Stimulated activated CD8-positive, alpha-beta memory T cell treated with anti-CD3 and anti-CD28 coated beads, Interleukin-7, amount 100 ng/mL, for 48 hours (primary cell): ENCODE results near the gene TULP1.

ENCODE experiments used
- DNase-seq, 2 donors: peaks; one replicate each; pipeline ENCODE4 v3.0.0-alpha.2; 2020; ENCODE audit warnings: low read depth in 1 of 2; ENCODE audit errors: extremely low read depth in 1 of 2

The TULP1 gene

GRCh38 chr6:35497571-35498421, 14.9 kb downstream of the TULP1 start:
- DNase-seq, result peak in 1 of 2 donors; percentile 28

DNA sequence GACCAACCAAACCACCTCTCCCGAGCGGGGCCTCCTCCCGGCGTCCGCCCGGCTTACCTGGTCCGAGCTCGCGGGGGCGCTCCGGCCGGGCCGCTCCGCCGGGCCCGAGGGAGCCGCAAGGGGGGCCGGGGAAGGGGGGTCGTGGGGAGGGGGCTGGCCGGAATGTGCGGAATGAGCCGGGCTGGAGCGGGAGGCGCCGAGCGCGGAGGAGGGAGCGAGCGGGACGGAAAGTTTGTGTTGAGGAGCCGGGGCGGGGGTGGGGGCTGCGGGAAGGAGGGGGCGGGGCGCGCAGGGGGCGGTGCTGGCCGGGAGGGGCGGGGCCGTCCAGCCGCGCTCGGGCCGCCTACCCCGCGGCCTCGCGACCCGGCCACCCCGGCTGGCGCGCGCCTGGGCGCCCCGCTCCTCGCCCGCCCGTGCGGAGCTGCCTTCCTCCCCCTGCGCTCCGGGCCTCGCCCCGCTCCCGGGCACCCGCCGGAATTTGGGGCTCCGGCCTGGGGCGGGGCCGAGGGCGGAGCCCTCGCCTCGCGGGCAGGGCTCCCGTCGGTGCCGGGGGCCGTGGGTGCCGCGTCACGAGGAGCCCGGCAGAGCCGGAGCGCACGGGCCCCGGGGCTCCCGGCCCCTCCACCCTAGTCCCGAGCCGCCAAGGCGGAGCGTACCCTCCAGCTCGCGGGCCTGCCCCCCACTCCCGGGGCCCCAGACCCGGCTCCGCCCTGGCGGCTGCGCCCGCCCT, 15.7 kb downstream of the TULP1 start, which contains the start of gene TEAD3:
Gene TEAD3 (minus strand): TSS at position 239 of the 730 bp plus-strand sequence.
- peak in 1 of 2 donors; percentile 24 for DNase-seq

DNA sequence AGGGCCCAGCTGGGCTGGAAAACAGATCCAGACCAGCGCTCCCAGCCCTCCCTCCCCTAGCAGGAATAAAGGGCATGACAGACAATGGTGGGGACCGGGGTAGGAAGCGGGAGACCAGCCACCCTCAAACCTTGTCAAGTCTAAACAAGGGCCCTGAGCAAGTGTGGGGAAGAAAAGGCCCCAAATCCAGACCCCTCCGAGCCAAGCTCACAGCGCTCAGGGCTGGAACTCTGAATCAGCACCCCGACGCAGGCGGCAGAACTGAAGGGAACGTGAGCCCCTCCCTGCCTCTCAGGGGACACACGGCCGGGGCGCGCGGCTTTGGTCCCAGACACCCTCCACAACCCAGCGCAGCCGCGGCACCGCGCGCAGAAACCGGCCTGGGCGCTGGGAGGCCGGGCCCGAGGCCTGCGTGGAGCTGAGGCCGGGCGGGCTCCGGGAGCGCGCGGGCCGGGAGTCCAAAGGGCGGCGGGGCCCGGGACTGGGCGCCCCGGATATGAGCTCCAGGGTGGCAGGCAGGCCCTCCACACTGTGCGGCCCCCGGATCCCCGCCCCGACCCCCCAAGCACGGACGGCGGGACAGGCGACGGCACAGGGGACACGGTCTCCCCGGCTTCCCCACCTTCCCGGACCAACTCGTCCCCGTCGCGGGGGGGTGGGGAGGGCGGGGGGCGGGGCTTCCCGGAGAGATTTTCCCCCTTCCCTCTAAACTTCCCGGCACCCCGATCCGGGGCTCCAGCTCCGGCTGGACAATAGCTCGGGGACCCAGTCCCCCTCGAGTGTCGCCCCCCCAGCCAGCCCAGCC, 16.5 kb downstream of the TULP1 start:
- no peak for DNase-seq

- DNase-seq, result no peak
Measured at GRCh38 chr6:35495258-35496035, 17.2 kb downstream of the TULP1 start.

GRCh38 chr6:35494161-35494563, 18.5 kb downstream of the TULP1 start:
- no peak for DNase-seq

DNA sequence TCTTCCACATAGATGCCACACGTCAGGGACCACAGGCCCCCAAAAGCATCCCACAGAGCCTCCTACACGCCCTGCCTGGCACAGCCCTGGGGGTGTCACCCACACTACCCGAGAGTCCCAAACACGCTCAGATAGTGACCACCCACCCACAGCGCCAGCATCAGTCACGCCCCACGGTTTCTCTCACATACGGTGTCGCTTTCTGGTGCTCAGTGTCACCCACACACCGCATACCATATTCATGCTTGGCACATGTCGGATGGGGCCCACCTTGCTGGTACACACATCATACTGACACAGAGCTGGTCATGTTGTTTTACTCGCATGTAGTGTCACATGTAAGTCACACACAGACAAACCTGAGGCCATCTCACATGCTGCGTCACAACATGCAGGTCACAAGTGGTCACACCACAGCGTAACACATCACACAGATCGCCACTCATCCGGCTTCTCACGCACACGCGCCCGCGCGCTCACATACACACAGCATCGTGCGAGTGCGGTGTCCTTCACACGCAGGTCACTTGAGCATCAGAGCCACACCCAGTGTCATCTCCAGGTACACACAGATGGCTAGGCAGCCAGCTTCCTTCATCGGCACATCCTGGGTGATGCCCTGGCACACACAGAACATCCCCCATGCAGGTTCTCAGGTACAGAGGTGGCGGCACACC, 19.3 kb downstream of the TULP1 start:
- DNase-seq, result no peak

DNA sequence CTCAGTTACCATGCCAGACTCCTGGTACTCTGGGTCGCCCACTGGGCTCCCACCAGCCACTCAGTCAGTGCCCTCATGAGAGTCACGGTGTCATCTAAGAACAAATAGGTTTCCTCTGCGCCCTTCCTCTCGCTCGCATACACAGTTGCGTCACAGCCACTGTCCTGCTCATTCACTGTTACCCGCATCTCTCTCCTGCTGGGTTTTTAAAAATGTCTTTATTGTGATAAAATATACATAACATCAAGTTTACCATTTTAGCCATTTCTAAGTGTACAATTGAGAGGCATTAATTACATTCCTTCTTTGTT, 19.8 kb downstream of the TULP1 start:
- no peak for DNase-seq

DNA sequence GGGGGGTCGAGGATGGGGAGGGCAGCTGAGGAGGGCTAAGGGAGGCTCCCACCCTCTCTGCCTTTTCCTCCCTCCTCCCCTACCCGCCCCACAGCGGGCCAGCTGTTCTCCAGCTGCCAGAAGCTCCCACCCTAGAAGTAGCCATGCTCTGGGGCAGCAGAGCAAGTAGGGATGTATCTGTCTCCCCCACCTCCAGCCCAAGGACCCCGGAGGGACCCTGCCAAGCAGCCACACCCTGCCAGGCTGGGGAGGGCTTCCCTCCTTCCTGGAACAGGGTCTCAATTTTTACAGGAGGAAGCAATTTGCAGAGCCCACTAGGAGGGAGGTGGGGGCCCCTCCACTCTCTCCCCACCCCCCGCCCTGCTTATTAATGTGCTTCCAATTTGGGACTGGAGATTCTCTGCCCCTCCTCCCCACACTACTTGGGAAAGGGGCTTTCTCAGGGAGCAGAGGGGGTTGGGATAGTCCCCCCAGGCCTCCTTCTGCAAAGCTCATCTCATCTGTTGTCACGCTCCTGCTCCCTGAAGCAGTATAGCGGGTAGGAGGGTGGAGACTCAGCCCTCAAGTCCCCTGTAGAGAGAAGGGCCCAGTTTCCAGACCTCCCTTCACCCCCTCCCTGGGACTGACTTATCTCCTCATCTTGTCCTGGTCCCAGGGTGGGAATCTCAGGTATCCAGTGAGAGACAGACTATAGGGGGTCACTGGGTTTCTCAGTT, 20.3 kb downstream of the TULP1 start:
- no peak for DNase-seq

GRCh38 chr6:35491558-35492257, 21.0 kb downstream of the TULP1 start:
- DNase-seq, result no peak

GRCh38 chr6:35490821-35491557, 21.7 kb downstream of the TULP1 start:
- DNase-seq, result no peak

GRCh38 chr6:35489995-35490791, 22.5 kb downstream of the TULP1 start:
- DNase-seq, result no peak

DNA sequence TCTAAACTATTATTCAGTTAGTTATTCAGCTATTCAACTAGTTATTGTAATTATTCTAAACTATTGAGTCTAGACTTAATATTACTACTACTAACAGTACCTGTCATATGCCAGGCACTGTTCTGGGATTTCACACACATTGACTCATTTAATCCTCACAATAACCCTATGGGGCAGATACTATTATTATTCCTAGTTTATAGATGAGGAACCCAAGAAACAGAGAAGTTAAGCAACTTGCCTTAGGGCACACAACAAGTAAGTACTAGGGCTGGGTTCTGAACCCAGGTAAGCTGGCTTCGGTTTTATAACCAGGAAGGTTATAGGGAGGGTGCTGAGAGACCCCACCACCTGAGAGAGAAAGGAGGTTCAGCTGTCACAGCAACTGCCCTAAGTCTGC, 23.6 kb downstream of the TULP1 start:
- DNase-seq, result no peak

- no peak for DNase-seq
Measured at GRCh38 chr6:35488517-35488862, 24.2 kb downstream of the TULP1 start.

DNA sequence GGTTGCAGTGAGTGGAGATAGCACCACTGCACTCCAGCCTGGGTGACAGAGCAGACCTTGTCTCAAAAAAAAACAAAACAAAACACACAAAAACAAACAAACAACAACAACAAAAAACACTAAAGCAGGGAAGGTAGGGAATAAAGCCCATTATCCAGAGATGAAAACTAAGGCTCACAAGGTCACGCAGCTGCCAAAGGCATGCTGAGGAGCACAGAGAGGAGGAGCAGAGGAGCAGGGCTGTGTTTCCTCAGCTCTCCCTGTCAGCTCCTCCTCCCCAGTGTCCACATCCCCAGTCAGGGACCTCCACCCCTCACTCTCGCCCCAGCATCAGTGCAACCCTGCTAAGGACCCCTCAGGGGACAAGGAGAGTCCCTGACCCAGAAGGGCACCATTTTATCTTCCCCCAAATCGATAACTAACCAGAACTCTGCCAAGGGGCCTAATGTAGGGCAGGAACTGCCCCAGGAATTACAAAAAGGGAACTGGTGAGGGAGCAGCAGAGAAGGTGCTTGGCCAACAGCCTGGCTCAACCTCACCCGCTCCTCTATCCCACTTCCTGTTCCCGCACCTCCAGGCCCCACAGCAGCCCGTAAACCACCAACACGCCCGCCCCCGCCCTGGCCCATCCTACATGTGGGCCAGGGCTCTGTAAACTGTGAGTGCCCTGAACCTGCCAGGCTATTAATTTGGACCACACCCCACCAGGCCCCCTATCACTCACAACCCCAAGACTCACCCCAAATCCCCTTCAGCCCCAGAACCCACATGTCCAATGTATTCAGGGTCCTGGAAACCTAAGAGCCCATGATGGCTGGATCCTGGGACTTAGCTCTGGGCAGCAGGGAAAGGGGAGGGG, 24.8 kb downstream of the TULP1 start:
- no peak for DNase-seq

- DNase-seq, result no peak
Measured at GRCh38 chr6:35486005-35486925, 26.4 kb downstream of the TULP1 start.
